OCI-LY3 (cell line): ENCODE results near the gene SNX24.

Experiments used
- CTCF ChIP-seq: fragments of 200-600, 300-600 bp; sonication (generic); IDR thresholded peaks from 2 replicates; pipeline ENCODE4 v1.5.1; 2014; ENCODE audit warnings: antibody characterized with exemption, low read length, low read depth
- EZH2phosphoT487 ChIP-seq: fragments of 200-600 bp; shearing (Covaris generic); IDR thresholded peaks from 2 replicates; pipeline ENCODE4 v1.6.1; 2018; ENCODE audit warnings: antibody characterized with exemption, mixed run types, low read depth

- TF ChIP-seq CTCF (no peak), EZH2phosphoT487 (no peak)
These were observed 13.4 kb upstream of the SNX24 start for GRCh38 chr5:122831984-122832383.
